Measurements from ENCODE around the gene TRIM71.
"Not testable (repeated sequence)": the region's sequence is repeated elsewhere in the genome, so short reads cannot be mapped to it uniquely, and the experiment has no call there.

The TRIM71 gene

DNA sequence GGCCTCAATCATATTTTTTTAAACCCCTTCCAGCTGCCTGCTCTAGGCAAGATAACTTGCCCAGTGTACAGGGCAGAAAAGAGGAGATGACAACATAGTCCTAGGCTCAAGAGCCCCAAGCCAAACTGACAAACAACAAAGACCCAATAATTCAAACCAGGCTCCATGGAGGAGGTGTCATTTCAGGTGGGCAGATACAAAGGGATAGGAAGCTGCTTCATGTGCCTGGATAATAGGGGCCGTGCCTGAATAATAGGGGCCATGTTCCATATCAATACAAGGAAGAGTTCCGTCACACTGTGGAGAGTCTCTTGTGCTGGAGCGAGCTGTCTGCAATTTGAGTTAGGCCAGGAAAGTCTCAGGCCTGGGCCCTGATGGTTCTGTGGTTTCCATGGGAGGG, 35.4 kb upstream of the TRIM71 start:
- Histone ChIP-seq H3K4me3 (ENCODE audit: low read depth, low read length) (no peak overlapping the region), H3K9me3 (no peaks in the 10 kb centered on the region), H3K36me3 (no peaks in the 10 kb centered on the region), H3K27me3 (no peaks in the 10 kb centered on the region), H3K4me1 (no peaks in the 10 kb centered on the region)
- TF ChIP-seq, protein P1, sequence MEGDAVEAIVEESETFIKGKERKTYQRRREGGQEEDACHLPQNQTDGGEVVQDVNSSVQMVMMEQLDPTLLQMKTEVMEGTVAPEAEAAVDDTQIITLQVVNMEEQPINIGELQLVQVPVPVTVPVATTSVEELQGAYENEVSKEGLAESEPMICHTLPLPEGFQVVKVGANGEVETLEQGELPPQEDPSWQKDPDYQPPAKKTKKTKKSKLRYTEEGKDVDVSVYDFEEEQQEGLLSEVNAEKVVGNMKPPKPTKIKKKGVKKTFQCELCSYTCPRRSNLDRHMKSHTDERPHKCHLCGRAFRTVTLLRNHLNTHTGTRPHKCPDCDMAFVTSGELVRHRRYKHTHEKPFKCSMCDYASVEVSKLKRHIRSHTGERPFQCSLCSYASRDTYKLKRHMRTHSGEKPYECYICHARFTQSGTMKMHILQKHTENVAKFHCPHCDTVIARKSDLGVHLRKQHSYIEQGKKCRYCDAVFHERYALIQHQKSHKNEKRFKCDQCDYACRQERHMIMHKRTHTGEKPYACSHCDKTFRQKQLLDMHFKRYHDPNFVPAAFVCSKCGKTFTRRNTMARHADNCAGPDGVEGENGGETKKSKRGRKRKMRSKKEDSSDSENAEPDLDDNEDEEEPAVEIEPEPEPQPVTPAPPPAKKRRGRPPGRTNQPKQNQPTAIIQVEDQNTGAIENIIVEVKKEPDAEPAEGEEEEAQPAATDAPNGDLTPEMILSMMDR (IDR thresholded peaks at IDR 0.05; ENCODE audit: low read depth, low read length) = no peak
- DNase-seq = no peak

DNA sequence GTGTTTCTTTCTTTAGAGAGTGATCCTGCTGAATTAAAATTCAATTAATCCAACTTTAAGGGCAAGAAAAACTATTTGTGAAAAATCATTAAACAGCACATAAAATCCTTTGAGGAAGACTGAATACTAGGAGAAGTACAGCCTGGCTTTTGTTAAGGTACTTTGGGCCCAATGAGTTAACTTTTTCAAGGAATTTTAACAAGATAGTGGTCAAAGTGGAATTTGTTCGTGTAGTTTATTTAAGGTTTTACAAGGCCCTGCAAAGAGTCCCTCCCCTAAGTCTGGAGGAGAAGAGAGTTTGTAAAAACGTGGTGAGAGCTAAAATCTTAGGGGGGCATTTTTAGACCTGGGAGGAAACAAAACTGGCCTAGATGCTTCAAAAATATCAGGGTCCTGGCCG, 26.0 kb upstream of the TRIM71 start:
- TF ChIP-seq, protein P1 (IDR thresholded peaks at IDR 0.05; ENCODE audit: low read depth, low read length) = no peak
- DNase-seq = no peak
- Histone ChIP-seq H3K27me3 (no peaks in the 10 kb centered on the region), H3K4me1 (no peaks in the 10 kb centered on the region), H3K9me3 (no peaks in the 10 kb centered on the region), H3K36me3 (no peaks in the 10 kb centered on the region), H3K4me3 (ENCODE audit: low read depth, low read length) (no peak overlapping the region)

DNA sequence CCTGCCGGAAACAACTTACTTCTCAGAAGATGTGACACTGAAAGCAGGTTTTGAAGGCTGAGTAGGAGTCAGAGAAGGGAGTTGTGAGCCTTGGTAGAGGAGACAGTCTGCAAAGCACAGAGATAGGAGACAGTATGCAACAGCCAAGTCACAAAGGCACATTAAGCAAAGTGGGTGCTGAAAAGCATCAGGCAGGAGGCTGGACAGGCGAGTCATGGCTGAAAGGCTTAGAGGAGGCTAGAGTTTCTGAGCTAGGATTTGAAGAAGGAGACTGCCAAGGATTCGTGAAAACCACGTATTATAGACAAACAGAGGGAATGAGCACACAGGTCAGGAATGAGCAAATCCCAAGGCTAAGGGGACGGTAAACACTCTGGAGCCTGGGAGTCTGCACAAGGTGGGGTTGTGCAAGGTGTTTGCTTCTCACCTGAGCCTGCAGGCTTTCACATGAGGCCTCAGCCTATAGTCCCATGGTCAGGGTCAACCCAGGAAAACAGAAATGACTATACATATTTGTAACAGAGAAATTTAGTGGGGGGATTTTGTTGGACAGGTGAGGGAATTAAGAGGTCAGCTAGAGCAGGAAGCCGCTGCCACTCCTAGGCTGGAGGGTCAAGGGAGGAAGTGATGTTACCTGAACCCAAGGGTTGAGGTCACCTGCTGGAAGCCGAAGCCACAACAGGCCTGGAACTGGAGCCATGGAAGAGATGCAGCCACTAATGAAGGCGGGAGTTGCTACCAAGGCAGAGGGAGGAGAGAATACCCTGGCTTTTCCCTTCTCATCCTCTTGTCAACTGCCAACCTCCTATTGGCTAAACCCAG, 23.1 kb upstream of the TRIM71 start:
- H3K36me3 ChIP-seq = no peaks in the 10 kb centered on the region

DNA sequence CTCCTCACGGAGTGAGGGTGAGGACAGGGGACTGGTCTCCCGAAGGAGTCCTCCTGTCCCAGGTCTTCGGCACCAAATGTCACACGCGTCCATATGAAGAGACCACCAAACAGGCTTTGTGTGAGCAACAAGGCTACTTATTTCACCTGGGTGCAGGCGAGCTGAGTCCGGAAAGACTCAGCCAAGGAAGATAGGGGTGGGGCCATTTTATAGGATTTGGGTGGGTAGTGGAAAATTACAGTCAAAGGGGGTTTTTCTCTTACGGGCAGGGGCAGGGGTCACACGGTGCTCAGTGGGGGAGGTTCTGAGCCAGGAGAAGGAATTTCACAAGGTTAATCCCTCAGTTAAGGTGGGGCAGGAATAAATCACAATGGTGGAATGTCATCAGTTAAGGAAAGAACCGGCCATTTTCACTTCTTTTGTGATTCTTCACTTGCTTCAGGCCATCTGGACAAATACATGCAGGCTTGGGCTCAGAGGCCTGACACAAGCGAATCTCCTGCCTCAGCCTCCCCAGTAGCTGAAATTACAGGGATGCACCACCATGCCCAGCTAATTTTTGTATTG, 21.3 kb upstream of the TRIM71 start:
- H3K4me3 ChIP-seq (ENCODE audit: low read depth, low read length); DNase-seq; H3K9me3 ChIP-seq; H3K36me3 ChIP-seq; H3K4me1 ChIP-seq; H3K27me3 ChIP-seq: not testable (repeated sequence)

More for the DNA sequence above, 23.1 kb upstream of the TRIM71 start:
- Histone ChIP-seq H3K9me3 (no peaks in the 10 kb centered on the region), H3K4me3 (ENCODE audit: low read depth, low read length) (no peak overlapping the region), H3K27me3 (no peaks in the 10 kb centered on the region), H3K4me1 (no peaks in the 10 kb centered on the region)
- no peak for DNase-seq
- TF ChIP-seq, protein P1 (IDR thresholded peaks at IDR 0.05; ENCODE audit: low read depth, low read length) = no peak

DNA sequence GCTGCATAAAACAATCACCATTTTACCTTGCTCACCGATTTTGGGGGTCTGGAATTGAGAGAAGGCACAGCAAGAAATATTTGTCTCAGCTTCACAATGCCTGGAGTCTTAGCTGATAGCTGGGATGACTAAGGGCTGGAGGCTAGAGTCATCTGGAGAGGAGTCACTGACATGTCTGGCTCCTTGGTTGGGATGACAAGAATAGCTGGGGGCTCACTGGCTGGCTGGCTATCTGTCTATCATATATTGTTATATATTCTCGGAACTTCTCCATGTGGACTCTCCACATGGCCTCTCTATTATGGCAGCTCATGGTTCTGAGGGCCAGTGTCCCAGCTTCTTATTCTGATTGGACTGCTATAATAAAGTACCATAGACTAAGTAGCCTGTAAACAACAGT, 20.0 kb upstream of the TRIM71 start:
- Histone ChIP-seq H3K4me3 (ENCODE audit: low read depth, low read length) (no peak overlapping the region), H3K9me3 (no peaks in the 10 kb centered on the region), H3K36me3 (no peaks in the 10 kb centered on the region), H3K27me3 (no peaks in the 10 kb centered on the region), H3K4me1 (no peaks in the 10 kb centered on the region)
- DNase-seq = no peak
- TF ChIP-seq, protein P1 (IDR thresholded peaks at IDR 0.05; ENCODE audit: low read depth, low read length) = no peak

DNA sequence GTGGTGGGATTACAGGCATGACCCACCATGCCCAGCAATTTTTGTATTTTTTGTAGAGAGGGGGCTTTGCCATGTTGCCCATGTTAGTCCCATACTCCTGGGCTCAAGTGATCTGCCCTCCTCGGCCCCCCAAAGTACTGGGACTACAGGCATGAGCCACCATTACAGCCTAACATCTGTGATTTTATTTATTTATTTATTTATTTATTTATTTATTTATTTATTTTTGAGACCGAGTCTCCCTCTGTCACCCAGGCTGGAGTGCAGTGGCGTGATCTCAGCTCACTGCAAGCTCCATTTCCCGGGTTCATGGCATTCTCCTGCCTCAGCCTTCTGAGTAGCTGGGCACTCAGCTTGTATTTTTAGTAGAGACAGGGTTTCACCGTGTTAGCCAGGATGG, 16.4 kb upstream of the TRIM71 start:
- not testable (repeated sequence) for H3K4me1 ChIP-seq; H3K9me3 ChIP-seq; H3K27me3 ChIP-seq; H3K36me3 ChIP-seq; H3K4me3 ChIP-seq (ENCODE audit: low read depth, low read length); DNase-seq

DNA sequence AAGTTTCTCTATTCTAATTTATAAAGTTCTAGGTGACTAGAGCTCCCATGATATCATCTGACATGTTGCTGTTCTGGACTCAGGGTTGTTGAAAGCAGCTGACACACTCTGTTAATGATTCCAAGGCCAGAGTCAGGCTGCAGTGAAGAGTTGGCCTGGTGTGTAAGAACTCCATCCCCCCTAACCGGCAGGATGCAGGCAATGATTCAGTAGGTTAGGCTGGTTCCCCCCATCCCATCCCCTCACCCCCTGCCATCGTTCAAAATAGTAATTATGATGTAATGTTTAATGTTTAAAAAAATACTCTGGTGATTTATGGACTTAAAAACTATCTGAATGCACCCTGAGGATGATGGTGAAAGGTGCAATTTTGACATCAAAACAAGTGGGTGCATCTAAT, 4.6 kb upstream of the TRIM71 start:
- no peaks in the 10 kb centered on the region for H3K36me3 ChIP-seq
- H3K9me3 ChIP-seq = no peaks in the 10 kb centered on the region
- DNase-seq = no peak
- H3K4me1 ChIP-seq = no peaks in the 10 kb centered on the region
- no peak overlapping the region for H3K4me3 ChIP-seq (ENCODE audit: low read depth, low read length)
- peaks cover 14% of the 10 kb centered on the region for H3K27me3 ChIP-seq
- TF ChIP-seq, protein P1 (IDR thresholded peaks at IDR 0.05; ENCODE audit: low read depth, low read length) = no peak

Measured in BE2C (cell line).